Measurements from ENCODE around the gene TRDMT1. TPM values are rescaled to one million over a fixed set of nuclear protein-coding genes. Genes with fewer than 3 reads are reported as not detected.

The TRDMT1 gene, protein sequence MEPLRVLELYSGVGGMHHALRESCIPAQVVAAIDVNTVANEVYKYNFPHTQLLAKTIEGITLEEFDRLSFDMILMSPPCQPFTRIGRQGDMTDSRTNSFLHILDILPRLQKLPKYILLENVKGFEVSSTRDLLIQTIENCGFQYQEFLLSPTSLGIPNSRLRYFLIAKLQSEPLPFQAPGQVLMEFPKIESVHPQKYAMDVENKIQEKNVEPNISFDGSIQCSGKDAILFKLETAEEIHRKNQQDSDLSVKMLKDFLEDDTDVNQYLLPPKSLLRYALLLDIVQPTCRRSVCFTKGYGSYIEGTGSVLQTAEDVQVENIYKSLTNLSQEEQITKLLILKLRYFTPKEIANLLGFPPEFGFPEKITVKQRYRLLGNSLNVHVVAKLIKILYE
- total RNA-seq, result 10 to 100 TPM in 1 of 2 donors, 1 to 10 TPM in 1; 8.1 to 13.0 TPM
- 19.4 TPM for polyA plus RNA-seq (2013, experiment 1 of 2)
- polyA plus RNA-seq (2013, experiment 2 of 2), result 19.0 TPM
- long read RNA-seq, experiment 1, partial matches to known transcripts, result 1 of 5 reads
- long read RNA-seq, experiment 1, other reads (novel, unspliced or antisense), result 3 of 5 reads
- long read RNA-seq, experiment 2, full-length matches to known transcripts, result 13 of 31 reads
- long read RNA-seq, experiment 2, partial matches to known transcripts, result 3 of 31 reads
- long read RNA-seq, experiment 2, other reads (novel, unspliced or antisense), result 15 of 31 reads
- long read RNA-seq, experiment 3, full-length matches to known transcripts, result 10 of 31 reads
- long read RNA-seq, experiment 3, partial matches to known transcripts, result 1 of 31 reads
- long read RNA-seq, experiment 3, other reads (novel, unspliced or antisense), result 20 of 31 reads
- long read RNA-seq, experiment 4, transcript TRDMT1-203 (11 exons, 3,527 nt), result major isoform, 5 of 24 reads
- long read RNA-seq, experiment 4, partial matches to known transcripts, result 13 of 24 reads
- long read RNA-seq, experiment 4, other reads (novel, unspliced or antisense), result 6 of 24 reads

DNA sequence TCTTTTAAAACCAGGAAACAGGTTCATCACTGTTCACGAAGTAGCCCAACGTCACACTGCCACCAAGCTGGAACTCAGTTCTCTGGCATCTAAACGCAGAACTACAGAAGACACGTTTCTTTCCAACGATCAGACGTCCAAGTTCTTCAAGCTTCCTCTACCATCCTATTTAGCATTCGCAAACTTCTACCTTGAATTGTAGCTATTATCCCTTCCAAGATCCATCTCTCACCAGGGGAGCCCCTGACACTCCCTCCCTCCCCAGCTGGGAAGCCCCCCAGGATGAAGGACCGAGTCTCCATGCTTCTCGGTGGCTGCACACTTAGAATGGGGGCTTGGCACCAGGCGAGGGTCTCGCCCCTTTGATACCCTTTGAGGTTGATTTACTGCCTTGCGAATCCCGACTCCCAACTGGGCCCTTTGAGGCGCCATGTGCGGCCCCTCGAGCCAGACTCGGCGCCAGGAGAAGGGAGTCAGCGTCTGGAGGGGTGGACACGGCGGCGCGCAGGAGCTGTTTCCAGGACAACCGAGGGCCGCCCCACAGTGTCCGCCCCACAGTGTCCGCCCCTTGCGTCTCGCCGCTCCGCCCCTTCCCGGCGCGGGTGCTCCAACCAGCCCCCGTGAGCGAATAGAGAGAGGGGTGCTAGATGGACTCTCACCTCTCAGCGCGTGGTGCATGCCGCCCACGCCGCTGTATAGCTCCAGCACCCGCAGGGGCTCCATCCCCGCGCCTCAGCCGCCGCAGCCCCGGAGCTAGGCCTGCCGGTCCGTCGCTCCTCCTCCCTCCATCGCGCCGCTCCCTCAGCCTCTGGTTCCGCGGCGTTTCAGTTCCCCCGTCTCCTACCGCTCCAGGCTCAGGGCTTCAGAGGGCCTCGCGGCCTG is at the start of gene TRDMT1:
TSS of gene TRDMT1 (minus strand) at position 761 of the 882 bp plus-strand sequence. CDS start at position 723, 38 bp downstream.
- Mint-ChIP-seq H3K27ac (peak within 1 kb of the TSS; percentile 95), H3K4me3 (peak within 1 kb of the TSS; percentile 78), H3K9me3 (no peaks in the 10 kb centered on the region), H3K27me3 (ENCODE audit: insufficient read depth) (no peaks in the 10 kb centered on the region), H3K36me3 (ENCODE audit: low read depth) (no peaks in the 10 kb centered on the region), H3K4me1 (peaks cover 37% of the 10 kb centered on the region)
- DNase-seq, result peak; percentile 94
- H3K4me1 ChIP-seq (ENCODE audit: control insufficient read depth, insufficient read depth, low read length), result no peaks in the 10 kb centered on the region
- H3K9me3 ChIP-seq (ENCODE audit: control insufficient read depth, low read length), result no peaks in the 10 kb centered on the region
- TF ChIP-seq, protein P1, sequence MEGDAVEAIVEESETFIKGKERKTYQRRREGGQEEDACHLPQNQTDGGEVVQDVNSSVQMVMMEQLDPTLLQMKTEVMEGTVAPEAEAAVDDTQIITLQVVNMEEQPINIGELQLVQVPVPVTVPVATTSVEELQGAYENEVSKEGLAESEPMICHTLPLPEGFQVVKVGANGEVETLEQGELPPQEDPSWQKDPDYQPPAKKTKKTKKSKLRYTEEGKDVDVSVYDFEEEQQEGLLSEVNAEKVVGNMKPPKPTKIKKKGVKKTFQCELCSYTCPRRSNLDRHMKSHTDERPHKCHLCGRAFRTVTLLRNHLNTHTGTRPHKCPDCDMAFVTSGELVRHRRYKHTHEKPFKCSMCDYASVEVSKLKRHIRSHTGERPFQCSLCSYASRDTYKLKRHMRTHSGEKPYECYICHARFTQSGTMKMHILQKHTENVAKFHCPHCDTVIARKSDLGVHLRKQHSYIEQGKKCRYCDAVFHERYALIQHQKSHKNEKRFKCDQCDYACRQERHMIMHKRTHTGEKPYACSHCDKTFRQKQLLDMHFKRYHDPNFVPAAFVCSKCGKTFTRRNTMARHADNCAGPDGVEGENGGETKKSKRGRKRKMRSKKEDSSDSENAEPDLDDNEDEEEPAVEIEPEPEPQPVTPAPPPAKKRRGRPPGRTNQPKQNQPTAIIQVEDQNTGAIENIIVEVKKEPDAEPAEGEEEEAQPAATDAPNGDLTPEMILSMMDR (conservative IDR thresholded peaks at IDR 0.05), result no peak
- H3K9ac ChIP-seq (ENCODE audit: extremely low read depth, low read length, poor library complexity, severe bottlenecking), result peak within 1 kb of the TSS; percentile 70
- H3K27ac ChIP-seq (ENCODE audit: low read depth, low read length), result peak within 1 kb of the TSS; percentile 100
- peak within 1 kb of the TSS; percentile 96 for H3K4me3 ChIP-seq (ENCODE audit: low read length)
- 1 to 2% methylated on average over 14 to 58 of the region's 60 CpGs for WGBS, 2 experiments (ENCODE audit: insufficient coverage in 1 of 2, insufficient read length in 1 of 2)
- no peaks in the 10 kb centered on the region for H3K27me3 ChIP-seq (ENCODE audit: control insufficient read depth, insufficient read depth, low read length, poor library complexity, severe bottlenecking)
- no peaks in the 10 kb centered on the region for H3K36me3 ChIP-seq (ENCODE audit: control insufficient read depth, insufficient read depth, low read length)

DNA sequence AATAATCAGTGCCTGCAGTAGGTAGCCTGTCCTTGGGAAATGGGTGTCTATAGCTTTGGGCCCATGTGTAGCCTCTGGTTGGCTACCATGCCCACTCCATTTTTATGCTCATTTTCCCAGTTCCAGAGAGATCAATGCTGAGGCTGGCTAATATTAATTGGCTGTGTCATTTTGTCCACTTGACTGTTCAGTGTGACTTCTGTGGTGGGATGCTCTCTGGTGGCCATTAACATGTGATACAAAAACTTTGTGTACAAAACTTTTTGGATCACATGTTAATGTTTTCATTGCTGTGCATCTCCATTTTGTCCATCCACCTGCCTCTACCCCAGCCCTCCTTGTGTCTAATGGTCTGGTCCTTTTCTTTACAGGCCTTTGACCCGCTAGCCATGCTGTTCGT is 49.3 kb upstream of the TRDMT1 start:
- no peaks in the 10 kb centered on the region for H3K27me3 ChIP-seq (ENCODE audit: control insufficient read depth, insufficient read depth, low read length, poor library complexity, severe bottlenecking)
- no peak overlapping the region for H3K27ac ChIP-seq (ENCODE audit: low read depth, low read length)
- Mint-ChIP-seq H3K4me3 (no peak overlapping the region), H3K27me3 (ENCODE audit: insufficient read depth) (peaks cover 61% of the 10 kb centered on the region), H3K36me3 (ENCODE audit: low read depth) (peaks cover 3% of the 10 kb centered on the region), H3K9me3 (peaks cover 38% of the 10 kb centered on the region), H3K27ac (no peak overlapping the region), H3K4me1 (no peaks in the 10 kb centered on the region)
- no peak overlapping the region for H3K9ac ChIP-seq (ENCODE audit: extremely low read depth, low read length, poor library complexity, severe bottlenecking)
- H3K4me1 ChIP-seq (ENCODE audit: control insufficient read depth, insufficient read depth, low read length), result no peaks in the 10 kb centered on the region
- peaks cover 44% of the 10 kb centered on the region for H3K9me3 ChIP-seq (ENCODE audit: control insufficient read depth, low read length)
- DNase-seq, result no peak
- no peak overlapping the region for H3K4me3 ChIP-seq (ENCODE audit: low read length)
- no peaks in the 10 kb centered on the region for H3K36me3 ChIP-seq (ENCODE audit: control insufficient read depth, insufficient read depth, low read length)
- TF ChIP-seq, protein P1 (conservative IDR thresholded peaks at IDR 0.05), result no peak
- WGBS, 2 experiments (ENCODE audit: insufficient coverage in 1 of 2, insufficient read length in 1 of 2), result 90 to 99% methylated on average over 2 of the region's 2 CpGs

DNA sequence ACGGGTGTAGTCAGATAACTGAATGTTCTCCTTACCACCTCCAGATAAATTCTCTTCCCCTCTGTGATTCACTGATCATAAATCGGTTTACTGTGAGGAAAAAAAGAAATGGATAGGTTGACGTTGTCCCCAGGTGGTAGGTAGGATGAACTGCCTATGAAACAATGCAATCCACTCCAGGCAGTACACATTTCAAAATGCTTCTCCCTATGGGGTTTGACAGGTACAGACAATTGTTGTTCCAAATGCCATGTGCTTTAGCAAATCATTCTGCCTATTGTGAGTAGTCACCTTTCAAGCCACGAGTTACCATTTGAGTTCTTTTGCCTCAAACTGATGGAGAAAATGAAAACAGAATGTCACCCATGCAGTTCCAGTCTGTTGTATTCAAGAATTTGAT is 48.3 kb upstream of the TRDMT1 start:
- 66 to 77% methylated on average over 2 to 3 of the region's 4 CpGs for WGBS, 2 experiments (ENCODE audit: insufficient coverage in 1 of 2, insufficient read length in 1 of 2)

More for the DNA sequence above, 48.3 kb upstream of the TRDMT1 start:
- Histone ChIP-seq H3K36me3 (ENCODE audit: control insufficient read depth, insufficient read depth, low read length) (no peaks in the 10 kb centered on the region), H3K9me3 (ENCODE audit: control insufficient read depth, low read length) (peaks cover 44% of the 10 kb centered on the region), H3K4me3 (ENCODE audit: low read length) (no peak overlapping the region), H3K27ac (ENCODE audit: low read depth, low read length) (no peak overlapping the region), H3K4me1 (ENCODE audit: control insufficient read depth, insufficient read depth, low read length) (no peaks in the 10 kb centered on the region), H3K27me3 (ENCODE audit: control insufficient read depth, insufficient read depth, low read length, poor library complexity, severe bottlenecking) (no peaks in the 10 kb centered on the region), H3K9ac (ENCODE audit: extremely low read depth, low read length, poor library complexity, severe bottlenecking) (no peak overlapping the region)
- TF ChIP-seq, protein P1 (conservative IDR thresholded peaks at IDR 0.05), result peak; percentile 62
- Mint-ChIP-seq H3K36me3 (ENCODE audit: low read depth) (peaks cover 3% of the 10 kb centered on the region), H3K27ac (no peak overlapping the region), H3K4me3 (no peak overlapping the region), H3K9me3 (peaks cover 40% of the 10 kb centered on the region), H3K4me1 (no peaks in the 10 kb centered on the region), H3K27me3 (ENCODE audit: insufficient read depth) (peaks cover 64% of the 10 kb centered on the region)
- no peak for DNase-seq
